Epithelial cell of proximal tubule (primary cell): ENCODE measurements around the gene PRDM16. TPM values are rescaled to one million over a fixed set of nuclear protein-coding genes. Genes with fewer than 3 reads are reported as not detected.

Experiments
- DNase-seq: peaks from one replicate; pipeline ENCODE4 v3.0.0-alpha.2; 2011; ENCODE audit warnings: low read depth
- H3K4me3 ChIP-seq: 2 replicates; pipeline ENCODE4 v1.5.1; 2011; ENCODE audit warnings: low read depth, mild to moderate bottlenecking, low read length
- total RNA-seq: library from RNA; depleted of rRNA; stranded (reverse); fragments of >200 nt; gene quantifications from 2 replicates; pipeline ENCODE4 v1.2.3, GENCODE V29; 2015
- TF ChIP-seq, protein P1 (sequence below): conservative IDR thresholded peaks from 2 replicates; pipeline ENCODE4 v1.5.1; 2012; ENCODE audit warnings: low read depth, mild to moderate bottlenecking, low read length

PRDM16 gene
- total RNA-seq, 1 donor from 2014 or later, result 0.06 TPM

GRCh38 chr1:3114131-3114744 lies 45.2 kb downstream of the PRDM16 start:
- no peak overlapping the region for H3K4me3 ChIP-seq
- DNase-seq, result no peak
- TF ChIP-seq, protein P1, sequence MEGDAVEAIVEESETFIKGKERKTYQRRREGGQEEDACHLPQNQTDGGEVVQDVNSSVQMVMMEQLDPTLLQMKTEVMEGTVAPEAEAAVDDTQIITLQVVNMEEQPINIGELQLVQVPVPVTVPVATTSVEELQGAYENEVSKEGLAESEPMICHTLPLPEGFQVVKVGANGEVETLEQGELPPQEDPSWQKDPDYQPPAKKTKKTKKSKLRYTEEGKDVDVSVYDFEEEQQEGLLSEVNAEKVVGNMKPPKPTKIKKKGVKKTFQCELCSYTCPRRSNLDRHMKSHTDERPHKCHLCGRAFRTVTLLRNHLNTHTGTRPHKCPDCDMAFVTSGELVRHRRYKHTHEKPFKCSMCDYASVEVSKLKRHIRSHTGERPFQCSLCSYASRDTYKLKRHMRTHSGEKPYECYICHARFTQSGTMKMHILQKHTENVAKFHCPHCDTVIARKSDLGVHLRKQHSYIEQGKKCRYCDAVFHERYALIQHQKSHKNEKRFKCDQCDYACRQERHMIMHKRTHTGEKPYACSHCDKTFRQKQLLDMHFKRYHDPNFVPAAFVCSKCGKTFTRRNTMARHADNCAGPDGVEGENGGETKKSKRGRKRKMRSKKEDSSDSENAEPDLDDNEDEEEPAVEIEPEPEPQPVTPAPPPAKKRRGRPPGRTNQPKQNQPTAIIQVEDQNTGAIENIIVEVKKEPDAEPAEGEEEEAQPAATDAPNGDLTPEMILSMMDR, result no peak

DNA sequence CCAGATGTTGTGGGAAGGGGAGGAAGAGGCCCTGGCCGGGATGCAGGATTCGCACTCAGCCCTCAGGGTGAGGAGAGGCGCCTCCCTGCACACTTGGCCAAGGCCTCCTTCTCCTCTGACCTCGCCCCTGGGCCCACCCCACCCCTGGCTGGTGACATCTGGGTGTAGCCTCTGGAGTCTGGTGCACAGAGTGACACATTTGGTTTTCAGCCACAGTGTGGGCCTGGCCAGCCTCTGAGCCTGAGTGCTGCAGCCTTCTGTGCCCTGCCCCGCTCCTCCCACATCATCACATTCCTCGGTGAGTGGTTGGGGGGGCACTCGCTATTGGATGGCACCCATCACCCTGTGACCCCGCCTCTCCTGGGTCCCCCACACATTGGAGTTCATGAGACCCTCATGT lies 45.8 kb downstream of the PRDM16 start:
- DNase-seq, result no peak
- TF ChIP-seq, protein P1, result no peak
- H3K4me3 ChIP-seq, result no peak overlapping the region

- H3K4me3 ChIP-seq, result no peak overlapping the region
- TF ChIP-seq, protein P1, result no peak
- no peak for DNase-seq
Measured at GRCh38 chr1:3115275-3116149, 46.5 kb downstream of the PRDM16 start.

DNA sequence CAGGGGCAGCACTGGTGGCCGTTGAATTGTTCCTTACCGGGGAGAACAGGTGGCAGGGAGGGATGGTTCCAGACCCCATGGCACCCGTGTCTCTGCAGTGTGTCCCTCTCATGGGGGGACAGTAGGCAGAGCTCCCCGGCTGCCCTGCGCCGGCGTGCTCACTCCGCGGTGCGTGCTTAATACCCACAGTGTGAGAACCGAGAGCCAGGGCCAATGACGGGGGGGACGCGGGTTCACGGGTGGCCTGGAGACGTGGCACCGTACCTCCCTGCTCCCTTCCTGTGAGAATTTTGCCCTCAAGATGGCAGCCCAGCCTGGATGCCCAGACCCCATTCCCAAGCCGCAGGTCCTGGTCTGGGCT lies 47.1 kb downstream of the PRDM16 start:
- H3K4me3 ChIP-seq, result no peak overlapping the region
- TF ChIP-seq, protein P1, result no peak
- DNase-seq, result no peak

DNA sequence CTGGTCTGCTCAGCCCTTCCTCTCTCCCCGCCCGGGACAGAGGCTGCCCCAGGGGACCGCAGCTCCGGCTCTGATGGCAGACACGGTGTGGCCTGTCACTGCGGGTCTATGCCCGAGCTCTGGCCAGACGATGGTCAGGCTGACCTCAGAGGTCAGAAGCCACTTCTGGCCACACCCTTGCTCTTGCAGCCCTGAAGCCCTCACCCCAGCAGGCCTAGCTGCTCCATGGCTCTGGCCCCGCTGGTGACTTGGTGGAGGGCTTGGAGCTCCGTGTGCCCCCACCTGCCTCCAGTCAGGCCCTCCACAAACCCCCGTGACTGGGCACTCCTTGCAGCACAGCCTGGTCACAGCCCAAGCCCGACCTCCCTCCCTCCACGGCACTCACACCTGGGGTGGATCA lies 47.6 kb downstream of the PRDM16 start:
- H3K4me3 ChIP-seq, result no peak overlapping the region
- no peak for DNase-seq
- TF ChIP-seq, protein P1, result no peak

DNA sequence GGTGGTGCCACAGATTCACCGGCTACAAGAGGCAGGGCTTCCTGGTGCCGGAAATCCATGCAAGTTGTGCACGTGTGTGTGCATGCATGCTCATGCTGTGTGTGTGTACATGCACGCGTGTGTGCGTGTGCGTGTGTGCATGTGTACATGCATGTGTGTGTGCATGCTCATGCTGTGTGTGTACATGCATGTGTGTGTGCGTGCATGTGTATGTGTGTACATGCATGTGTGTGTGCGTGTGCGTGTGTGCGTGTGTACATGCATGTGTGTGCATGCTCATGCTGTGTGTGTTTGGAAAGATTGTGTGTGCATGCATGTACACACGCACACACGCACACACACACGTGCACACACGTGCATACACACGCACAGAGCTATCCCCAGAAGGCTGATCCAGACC lies 48.9 kb downstream of the PRDM16 start:
- TF ChIP-seq, protein P1, result no peak

More for the DNA sequence above, 48.9 kb downstream of the PRDM16 start:
- no peak for DNase-seq
- no peak overlapping the region for H3K4me3 ChIP-seq
